Loucy (cell line): ENCODE data around the gene RPL9.

Experiments used
- EZH2phosphoT487 ChIP-seq: fragments of 200-600 bp; IDR thresholded peaks from 2 replicates; pipeline ENCODE4 v1.6.1; 2018; ENCODE audit warnings: antibody characterized with exemption, mild to moderate bottlenecking, moderate library complexity, borderline replicate concordance
- TF ChIP-seq, protein P1 (sequence below): fragments of 200-600 bp; sonication (generic); conservative IDR thresholded peaks from 2 replicates; pipeline ENCODE4 v1.5.1; 2014; ENCODE audit warnings: mild to moderate bottlenecking, antibody characterized with exemption, low read length

DNA sequence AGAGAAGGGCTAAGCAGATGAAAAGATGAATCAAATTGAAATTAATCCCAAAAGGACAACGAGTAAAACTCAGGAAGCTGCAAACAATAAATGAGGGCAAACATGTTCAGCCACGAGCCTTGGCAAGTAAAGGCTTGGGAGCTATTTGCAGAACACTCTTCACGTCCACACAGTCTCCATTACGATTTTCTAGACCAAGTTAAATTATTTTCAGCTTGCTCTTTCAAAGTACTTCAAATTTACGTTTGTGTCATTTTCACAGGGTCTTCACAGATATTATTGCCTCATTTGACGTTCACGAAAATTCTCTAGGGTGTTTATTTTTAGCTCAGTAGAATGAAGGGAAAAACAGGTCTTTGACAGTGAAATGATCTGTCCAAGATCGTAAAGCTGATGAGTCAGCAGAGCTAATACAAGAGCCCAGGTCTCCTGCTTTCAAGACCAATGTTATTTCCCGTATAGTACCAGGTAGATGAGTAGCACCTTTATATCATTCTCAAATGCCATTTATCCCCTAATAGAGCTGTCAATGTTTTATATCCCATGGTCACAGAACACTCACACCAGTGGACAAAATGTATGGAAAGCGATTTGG, 31.1 kb downstream of the RPL9 start:
- TF ChIP-seq, protein P1, sequence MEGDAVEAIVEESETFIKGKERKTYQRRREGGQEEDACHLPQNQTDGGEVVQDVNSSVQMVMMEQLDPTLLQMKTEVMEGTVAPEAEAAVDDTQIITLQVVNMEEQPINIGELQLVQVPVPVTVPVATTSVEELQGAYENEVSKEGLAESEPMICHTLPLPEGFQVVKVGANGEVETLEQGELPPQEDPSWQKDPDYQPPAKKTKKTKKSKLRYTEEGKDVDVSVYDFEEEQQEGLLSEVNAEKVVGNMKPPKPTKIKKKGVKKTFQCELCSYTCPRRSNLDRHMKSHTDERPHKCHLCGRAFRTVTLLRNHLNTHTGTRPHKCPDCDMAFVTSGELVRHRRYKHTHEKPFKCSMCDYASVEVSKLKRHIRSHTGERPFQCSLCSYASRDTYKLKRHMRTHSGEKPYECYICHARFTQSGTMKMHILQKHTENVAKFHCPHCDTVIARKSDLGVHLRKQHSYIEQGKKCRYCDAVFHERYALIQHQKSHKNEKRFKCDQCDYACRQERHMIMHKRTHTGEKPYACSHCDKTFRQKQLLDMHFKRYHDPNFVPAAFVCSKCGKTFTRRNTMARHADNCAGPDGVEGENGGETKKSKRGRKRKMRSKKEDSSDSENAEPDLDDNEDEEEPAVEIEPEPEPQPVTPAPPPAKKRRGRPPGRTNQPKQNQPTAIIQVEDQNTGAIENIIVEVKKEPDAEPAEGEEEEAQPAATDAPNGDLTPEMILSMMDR: no peak
- no peak for TF ChIP-seq EZH2phosphoT487
